H1 (cell line): ENCODE measurements around the gene GNLY. TPM values are rescaled to one million over a fixed set of nuclear protein-coding genes. Genes with fewer than 3 reads are reported as not detected.

Experiments
- ASH2L ChIP-seq: fragments of 200-600, 300-600 bp; sonication (generic); IDR thresholded peaks from one replicate; pipeline ENCODE4 v1.7.1; 2017; ENCODE audit warnings: low read length
- CHD1 ChIP-seq: IDR thresholded peaks from 2 replicates; pipeline ENCODE4 v1.6.1; 2012; ENCODE audit warnings: low read depth, low read length, improper control_type of control experiment
- NANOG ChIP-seq: IDR thresholded peaks from 2 replicates; pipeline ENCODE4 v1.6.1; 2011; ENCODE audit warnings: low read length, low read depth, mild to moderate bottlenecking, inconsistent platforms; ENCODE audit not compliant: insufficient read depth, poor library complexity, severe bottlenecking
- TAF1 ChIP-seq: IDR thresholded peaks from 2 replicates; pipeline ENCODE4 v1.6.1; 2011; ENCODE audit warnings: mild to moderate bottlenecking, low read depth, low read length
- polyA plus RNA-seq, 7 experiments: library from polyadenylated mRNA; depleted of rRNA in 3 of 7; stranded (reverse) in 5 of 7; unstranded in 2 of 7; fragments of >200 nt in 5 of 7; fragments of 200-250 nt in 2 of 7; gene quantifications; 1 replicate in 5 of 7; 2 replicates in 1 of 7; 4 replicates in 1 of 7; pipeline versions ENCODE4 v1.2.1 to v1.2.3, GENCODE V29; 2011 to 2013; ENCODE audit warnings: missing spikeins in 2 of 7, mixed read lengths in 2 of 7
- total RNA-seq: library from RNA; stranded (reverse); fragmentation: NEBNext Ultra II Directional; extraction: Animal tissue kit (Norgen Biotek cat#: 25700); gene quantifications from 2 replicates; pipeline ENCODE4 v1.2.1, GENCODE V29; 2021

GNLY gene
- total and polyA plus RNA-seq, 2 of the 8 experiments (the other 6 are each of a cell fraction or from before 2014, with no cell fraction given), result 0.03 TPM; not detected in 1

GRCh38 chr2:85746321-85747004 lies 52.3 kb downstream of the GNLY start (continued):
- no peak for TF ChIP-seq CHD1
- TF ChIP-seq ASH2L, result no peak
- no peak for TF ChIP-seq NANOG
- TF ChIP-seq TAF1, result no peak
